HG02763 (cell line): ENCODE data around the gene CNTN4.

Source experiments
- ATAC-seq: cut with Tn5 transposase; IDR thresholded peaks from one replicate; pipeline ENCODE4 v1.9.1; 2021; ENCODE audit warnings: mild to moderate bottlenecking, moderate library complexity; ENCODE audit not compliant: unreplicated experiment

CNTN4 gene

GRCh38 chr3:2148561-2149340, 50.1 kb downstream of the CNTN4 start:
- no peak for ATAC-seq

GRCh38 chr3:2153053-2153452, 54.4 kb downstream of the CNTN4 start:
- ATAC-seq: no peak

GRCh38 chr3:2153547-2153946, 54.9 kb downstream of the CNTN4 start:
- ATAC-seq: no peak

DNA sequence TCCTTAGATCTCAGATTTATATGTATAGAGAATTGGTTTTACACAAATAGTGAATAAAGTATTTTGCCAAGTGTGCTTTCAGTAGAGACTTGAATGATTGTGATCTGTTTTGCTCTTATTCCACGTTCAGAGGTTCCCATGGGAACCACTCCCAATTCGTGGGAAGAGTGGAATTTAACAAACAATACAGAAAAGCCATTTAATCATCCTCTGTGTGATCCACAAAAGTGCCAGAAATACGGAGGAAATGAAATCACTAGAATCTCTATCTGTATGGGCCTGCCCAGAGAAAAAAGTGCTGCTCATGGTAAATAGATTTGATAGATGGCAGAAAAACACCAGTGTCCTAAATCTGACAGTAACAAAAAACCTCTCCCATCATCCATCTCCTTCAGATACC, 56.0 kb downstream of the CNTN4 start:
- no peak for ATAC-seq

GRCh38 chr3:2156244-2156847, 57.7 kb downstream of the CNTN4 start:
- ATAC-seq: peak; percentile 54

DNA sequence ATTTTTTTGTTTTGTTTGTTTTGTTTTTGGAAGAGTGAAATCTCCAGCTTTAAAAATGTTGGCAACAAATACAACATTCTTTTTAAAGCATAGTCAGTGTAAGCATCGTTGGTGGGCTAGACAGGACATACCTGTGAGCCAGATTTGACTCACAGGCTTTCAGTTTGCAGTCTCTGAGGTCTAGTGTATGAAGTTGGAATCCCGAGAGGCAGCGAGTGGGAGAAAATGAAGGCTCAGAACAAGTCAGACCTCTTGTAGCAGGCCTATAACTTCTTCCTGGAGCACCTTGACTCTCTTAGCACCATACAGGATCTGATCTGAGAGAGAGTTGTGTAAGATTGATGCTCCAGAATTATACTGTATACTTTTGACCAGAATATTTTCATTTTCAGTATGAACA, 60.2 kb downstream of the CNTN4 start:
- no peak for ATAC-seq

DNA sequence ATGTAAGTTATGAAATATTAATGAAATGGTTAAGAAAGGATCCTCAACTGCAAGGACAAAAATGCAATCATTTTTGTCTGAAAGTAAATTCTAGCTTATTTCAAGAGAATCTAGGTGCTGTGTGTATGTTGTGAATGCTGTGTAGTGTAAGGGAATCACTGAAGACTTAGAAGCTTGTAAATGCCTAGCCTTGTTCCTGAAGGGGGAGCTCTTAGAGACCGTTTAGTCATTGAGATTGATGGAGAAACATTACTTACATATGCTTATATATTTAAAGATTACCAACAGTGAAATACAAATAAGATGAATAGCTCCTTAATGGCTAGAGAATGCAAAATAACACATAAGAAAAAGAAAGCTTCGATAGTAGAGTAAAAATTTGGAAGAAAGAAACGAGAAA, 67.9 kb downstream of the CNTN4 start:
- no peak for ATAC-seq

- no peak for ATAC-seq
These were observed 74.0 kb downstream of the CNTN4 start for GRCh38 chr3:2172561-2173171.

- ATAC-seq: no peak
These were observed 82.0 kb downstream of the CNTN4 start for GRCh38 chr3:2180634-2181033.

GRCh38 chr3:2198776-2199279, 100.2 kb downstream of the CNTN4 start:
- no peak for ATAC-seq

- no peak for ATAC-seq
These were observed 105.4 kb downstream of the CNTN4 start for GRCh38 chr3:2204054-2204453.

- ATAC-seq: no peak
These were observed 107.0 kb downstream of the CNTN4 start for GRCh38 chr3:2205692-2206091.

- no peak for ATAC-seq
These were observed 107.9 kb downstream of the CNTN4 start for GRCh38 chr3:2206536-2206935.

- no peak for ATAC-seq
These were observed 112.9 kb downstream of the CNTN4 start for GRCh38 chr3:2211568-2211967.

GRCh38 chr3:2212206-2212605, 113.5 kb downstream of the CNTN4 start:
- ATAC-seq: no peak

GRCh38 chr3:2218375-2218774, 119.7 kb downstream of the CNTN4 start:
- ATAC-seq: no peak

DNA sequence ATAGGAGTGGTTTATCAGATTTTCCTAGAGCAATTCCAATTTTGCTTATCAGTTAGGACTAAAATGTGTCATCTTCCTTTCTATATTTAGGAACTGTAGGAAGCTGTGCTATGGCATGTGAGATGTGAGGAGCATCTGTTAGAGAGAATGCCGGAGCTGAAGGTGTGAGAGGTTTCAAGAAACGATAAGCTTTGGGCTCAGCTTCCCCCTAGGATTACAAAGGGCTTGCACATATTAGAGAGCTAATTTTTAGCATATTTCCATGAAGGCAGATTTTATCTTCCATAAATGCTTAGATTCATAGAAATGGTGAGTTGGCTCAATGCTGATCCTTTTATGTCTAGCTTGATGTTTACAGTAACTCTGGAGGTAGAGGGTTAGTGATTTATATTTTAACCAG, 120.2 kb downstream of the CNTN4 start:
- ATAC-seq: no peak

GRCh38 chr3:2236203-2236602, 137.5 kb downstream of the CNTN4 start:
- ATAC-seq: no peak

- no peak for ATAC-seq
These were observed 145.5 kb downstream of the CNTN4 start for GRCh38 chr3:2244137-2244536.

- no peak for ATAC-seq
These were observed 148.4 kb downstream of the CNTN4 start for GRCh38 chr3:2246873-2247648.

- no peak for ATAC-seq
These were observed 149.2 kb downstream of the CNTN4 start for GRCh38 chr3:2247831-2248230.
